ENCODE data around the gene MAD1L1.

MAD1L1 gene

DNA sequence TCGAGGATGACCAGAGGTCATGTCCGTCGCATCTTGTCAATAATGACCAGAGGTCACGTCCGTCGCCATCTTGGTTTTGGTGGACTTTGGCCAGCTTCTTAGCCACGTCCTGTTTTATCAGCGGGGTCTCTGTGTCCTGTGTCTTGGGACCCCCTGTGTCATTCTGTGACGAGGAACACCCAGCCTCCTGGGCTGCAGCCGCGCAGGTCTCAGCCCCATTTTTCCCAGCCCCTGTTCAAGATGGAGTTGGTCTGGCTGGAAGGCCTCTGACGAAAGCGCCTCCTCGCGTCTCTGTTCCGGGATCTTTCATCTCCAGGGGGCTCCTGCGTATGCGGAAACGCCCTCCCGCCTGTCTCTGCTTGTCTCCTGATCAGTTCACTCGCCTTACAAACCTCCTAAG, 428.4 kb downstream of the MAD1L1 start:
- H3K18ac ChIP-seq (ENCODE audit: low read length), result no peak overlapping the region
- H4K91ac ChIP-seq (ENCODE audit: low read depth, low read length), result no peak overlapping the region
- no CpG with 5 or more reads among the region's 21 CpGs for WGBS (ENCODE audit: extremely low coverage, insufficient coverage, insufficient read length)
- H2BK120ac ChIP-seq (ENCODE audit: insufficient read depth, low read length, poor library complexity), result no peak overlapping the region
- H3K79me1 ChIP-seq (ENCODE audit: low read length), result no peaks in the 10 kb centered on the region
- no peaks in the 10 kb centered on the region for H3K36me3 ChIP-seq (ENCODE audit: control insufficient read depth in 1 of 2, insufficient read depth in 2 of 2, low read length in 2 of 2)
- no peak overlapping the region for H2BK5ac ChIP-seq (ENCODE audit: low read depth, low read length, poor library complexity)
- no peak overlapping the region for H3K23ac ChIP-seq (ENCODE audit: low read length)
- H4K8ac ChIP-seq (ENCODE audit: low read depth, low read length), result no peak overlapping the region
- no peak overlapping the region for H3K4ac ChIP-seq (ENCODE audit: low read depth, low read length)
- H4K12ac ChIP-seq (ENCODE audit: low read depth, low read length), result no peak overlapping the region
- H3K9ac ChIP-seq (ENCODE audit: low read length), result no peak overlapping the region
- H3K4me2 ChIP-seq (ENCODE audit: low read length), result no peak overlapping the region
- H3K27me3 ChIP-seq (ENCODE audit: insufficient read depth, low read length), result no peaks in the 10 kb centered on the region
- H3K27ac ChIP-seq (ENCODE audit: low read depth, low read length), result no peak overlapping the region
- no peak for DNase-seq
- H2AK5ac ChIP-seq (ENCODE audit: low read length), result no peak overlapping the region
- no peak overlapping the region for H2AFZ ChIP-seq (ENCODE audit: insufficient read depth, low read length, poor library complexity)
- no peaks in the 10 kb centered on the region for H3K79me2 ChIP-seq (ENCODE audit: control insufficient read depth, insufficient read depth, low read length, poor library complexity)
- no peak overlapping the region for H3K4me3 ChIP-seq (ENCODE audit: low read depth, low read length)
- H3K9me3 ChIP-seq (ENCODE audit: insufficient read depth, low read depth, low read length), result peaks cover 17% of the 10 kb centered on the region
- no peak overlapping the region for H2BK12ac ChIP-seq (ENCODE audit: low read length)
- H3K14ac ChIP-seq (ENCODE audit: low read length), result no peak overlapping the region
- peaks cover 0 to 4% of the 10 kb centered on the region in 2 experiments for H3K4me1 ChIP-seq (ENCODE audit: control insufficient read depth in 1 of 2, insufficient read depth in 2 of 2, low read length in 2 of 2)

DNA sequence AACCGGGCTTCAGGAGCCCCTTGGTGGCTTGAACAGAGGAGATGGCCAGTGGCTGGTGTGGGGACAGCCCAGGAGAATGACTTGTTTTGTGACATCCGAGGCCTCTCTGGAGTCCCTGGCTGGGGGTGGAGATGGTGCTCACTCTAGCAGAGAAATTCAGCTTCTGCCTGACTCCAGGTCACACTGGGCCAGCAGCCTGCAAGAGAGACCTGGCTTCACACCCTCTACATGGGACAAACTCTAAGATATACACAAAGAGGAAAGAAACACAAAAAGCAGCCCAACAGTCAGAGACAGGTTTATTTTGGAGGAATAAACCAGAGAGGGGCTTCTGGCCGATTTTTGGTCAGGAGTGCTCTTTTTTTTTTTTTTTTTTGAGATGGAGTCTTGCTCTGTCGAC, 429.8 kb downstream of the MAD1L1 start:
- H3K79me2 ChIP-seq (ENCODE audit: control insufficient read depth, insufficient read depth, low read length, poor library complexity), result no peaks in the 10 kb centered on the region
- no peak overlapping the region for H3K4ac ChIP-seq (ENCODE audit: low read depth, low read length)
- H2AFZ ChIP-seq (ENCODE audit: insufficient read depth, low read length, poor library complexity), result no peak overlapping the region
- H3K18ac ChIP-seq (ENCODE audit: low read length), result no peak overlapping the region
- H3K79me1 ChIP-seq (ENCODE audit: low read length), result no peaks in the 10 kb centered on the region
- H3K23ac ChIP-seq (ENCODE audit: low read length), result no peak overlapping the region
- H2BK12ac ChIP-seq (ENCODE audit: low read length), result no peak overlapping the region
- H3K27me3 ChIP-seq (ENCODE audit: insufficient read depth, low read length), result no peaks in the 10 kb centered on the region
- no peak for DNase-seq
- no peak overlapping the region for H3K4me3 ChIP-seq (ENCODE audit: low read depth, low read length)
- H2AK5ac ChIP-seq (ENCODE audit: low read length), result no peak overlapping the region
- no peak overlapping the region for H3K4me2 ChIP-seq (ENCODE audit: low read length)
- no CpG with 5 or more reads among the region's 4 CpGs for WGBS (ENCODE audit: extremely low coverage, insufficient coverage, insufficient read length)
- no peaks in the 10 kb centered on the region for H3K36me3 ChIP-seq (ENCODE audit: control insufficient read depth in 1 of 2, insufficient read depth in 2 of 2, low read length in 2 of 2)
- H2BK120ac ChIP-seq (ENCODE audit: insufficient read depth, low read length, poor library complexity), result no peak overlapping the region
- H3K27ac ChIP-seq (ENCODE audit: low read depth, low read length), result no peak overlapping the region
- peaks cover 0 to 4% of the 10 kb centered on the region in 2 experiments for H3K4me1 ChIP-seq (ENCODE audit: control insufficient read depth in 1 of 2, insufficient read depth in 2 of 2, low read length in 2 of 2)
- H3K9me3 ChIP-seq (ENCODE audit: insufficient read depth, low read depth, low read length), result peaks cover 18% of the 10 kb centered on the region
- H3K9ac ChIP-seq (ENCODE audit: low read length), result no peak overlapping the region
- no peak overlapping the region for H2BK5ac ChIP-seq (ENCODE audit: low read depth, low read length, poor library complexity)
- H4K12ac ChIP-seq (ENCODE audit: low read depth, low read length), result no peak overlapping the region
- H4K8ac ChIP-seq (ENCODE audit: low read depth, low read length), result no peak overlapping the region
- H3K14ac ChIP-seq (ENCODE audit: low read length), result no peak overlapping the region
- H4K91ac ChIP-seq (ENCODE audit: low read depth, low read length), result no peak overlapping the region

DNA sequence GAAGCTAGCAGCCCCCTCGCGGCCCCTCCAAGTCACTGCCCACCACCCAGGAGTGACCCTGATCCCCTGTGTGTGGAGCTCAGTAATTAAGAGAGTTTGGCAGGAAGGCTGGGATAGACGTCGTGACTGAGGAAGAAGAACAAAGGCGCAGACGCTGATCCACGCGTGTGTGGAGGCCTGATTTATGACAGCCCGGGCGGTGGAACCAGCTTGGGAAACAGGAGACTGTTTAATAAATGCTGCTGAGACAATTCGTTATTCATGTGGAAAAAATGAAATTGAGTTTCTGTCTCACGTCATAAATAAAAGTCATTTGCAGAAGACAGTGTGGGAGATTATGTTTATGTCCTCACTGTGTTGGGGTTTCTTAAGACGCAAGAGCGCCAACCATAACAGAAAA, 431.8 kb downstream of the MAD1L1 start:
- H3K23ac ChIP-seq (ENCODE audit: low read length), result no peak overlapping the region
- peaks cover 17% of the 10 kb centered on the region for H3K9me3 ChIP-seq (ENCODE audit: insufficient read depth, low read depth, low read length)
- H2BK5ac ChIP-seq (ENCODE audit: low read depth, low read length, poor library complexity), result no peak overlapping the region
- H2AFZ ChIP-seq (ENCODE audit: insufficient read depth, low read length, poor library complexity), result no peak overlapping the region
- H3K4me1 ChIP-seq (ENCODE audit: control insufficient read depth in 1 of 2, insufficient read depth in 2 of 2, low read length in 2 of 2), result peaks cover 0 to 4% of the 10 kb centered on the region in 2 experiments
- no peak overlapping the region for H2BK120ac ChIP-seq (ENCODE audit: insufficient read depth, low read length, poor library complexity)
- no peak overlapping the region for H4K12ac ChIP-seq (ENCODE audit: low read depth, low read length)
- H4K8ac ChIP-seq (ENCODE audit: low read depth, low read length), result no peak overlapping the region
- no peak overlapping the region for H3K4me2 ChIP-seq (ENCODE audit: low read length)
- no CpG with 5 or more reads among the region's 14 CpGs for WGBS (ENCODE audit: extremely low coverage, insufficient coverage, insufficient read length)
- H2BK12ac ChIP-seq (ENCODE audit: low read length), result no peak overlapping the region
- H3K9ac ChIP-seq (ENCODE audit: low read length), result no peak overlapping the region
- no peak overlapping the region for H3K18ac ChIP-seq (ENCODE audit: low read length)
- no peak overlapping the region for H3K14ac ChIP-seq (ENCODE audit: low read length)
- H4K91ac ChIP-seq (ENCODE audit: low read depth, low read length), result no peak overlapping the region
- no peak overlapping the region for H3K27ac ChIP-seq (ENCODE audit: low read depth, low read length)
- H2AK5ac ChIP-seq (ENCODE audit: low read length), result no peak overlapping the region
- H3K36me3 ChIP-seq (ENCODE audit: control insufficient read depth in 1 of 2, insufficient read depth in 2 of 2, low read length in 2 of 2), result no peaks in the 10 kb centered on the region
- H3K79me2 ChIP-seq (ENCODE audit: control insufficient read depth, insufficient read depth, low read length, poor library complexity), result no peaks in the 10 kb centered on the region
- H3K79me1 ChIP-seq (ENCODE audit: low read length), result no peaks in the 10 kb centered on the region
- no peaks in the 10 kb centered on the region for H3K27me3 ChIP-seq (ENCODE audit: insufficient read depth, low read length)
- DNase-seq, result no peak
- no peak overlapping the region for H3K4me3 ChIP-seq (ENCODE audit: low read depth, low read length)
- H3K4ac ChIP-seq (ENCODE audit: low read depth, low read length), result no peak overlapping the region

DNA sequence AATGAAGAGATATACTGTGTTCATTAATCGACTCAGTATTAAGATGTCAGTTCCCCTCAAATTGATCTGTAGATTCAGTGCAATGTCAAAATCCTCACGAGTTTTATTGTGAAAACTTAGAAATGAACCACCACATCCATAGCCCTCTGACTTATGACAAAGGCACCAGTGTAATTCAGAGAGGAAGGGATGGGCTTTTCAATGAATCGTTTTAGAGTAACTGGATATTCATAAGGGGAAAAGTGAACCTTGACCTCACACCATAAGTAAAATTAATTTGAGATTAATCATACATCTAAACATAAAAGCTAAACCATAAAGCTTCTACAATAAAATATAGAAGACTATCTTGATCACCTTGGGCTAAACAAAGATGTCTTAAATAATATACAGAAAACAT, 434.6 kb downstream of the MAD1L1 start:
- H4K12ac ChIP-seq (ENCODE audit: low read depth, low read length), result no peak overlapping the region
- no peak overlapping the region for H2AFZ ChIP-seq (ENCODE audit: insufficient read depth, low read length, poor library complexity)
- H3K9me3 ChIP-seq (ENCODE audit: insufficient read depth, low read depth, low read length), result peaks cover 20% of the 10 kb centered on the region
- no peak overlapping the region for H3K18ac ChIP-seq (ENCODE audit: low read length)
- no peak overlapping the region for H2BK5ac ChIP-seq (ENCODE audit: low read depth, low read length, poor library complexity)
- no peak overlapping the region for H2BK12ac ChIP-seq (ENCODE audit: low read length)
- H3K27me3 ChIP-seq (ENCODE audit: insufficient read depth, low read length), result no peaks in the 10 kb centered on the region
- H3K14ac ChIP-seq (ENCODE audit: low read length), result no peak overlapping the region
- no peak overlapping the region for H3K4ac ChIP-seq (ENCODE audit: low read depth, low read length)
- no peak for DNase-seq
- H3K36me3 ChIP-seq (ENCODE audit: control insufficient read depth in 1 of 2, insufficient read depth in 2 of 2, low read length in 2 of 2), result no peaks in the 10 kb centered on the region
- no peaks in the 10 kb centered on the region for H3K4me1 ChIP-seq (ENCODE audit: control insufficient read depth in 1 of 2, insufficient read depth in 2 of 2, low read length in 2 of 2)
- H3K79me1 ChIP-seq (ENCODE audit: low read length), result no peaks in the 10 kb centered on the region
- H3K27ac ChIP-seq (ENCODE audit: low read depth, low read length), result no peak overlapping the region
- H2AK5ac ChIP-seq (ENCODE audit: low read length), result no peak overlapping the region
- no CpG with 5 or more reads among the region's 3 CpGs for WGBS (ENCODE audit: extremely low coverage, insufficient coverage, insufficient read length)
- H2BK120ac ChIP-seq (ENCODE audit: insufficient read depth, low read length, poor library complexity), result no peak overlapping the region
- H4K91ac ChIP-seq (ENCODE audit: low read depth, low read length), result no peak overlapping the region
- no peak overlapping the region for H3K9ac ChIP-seq (ENCODE audit: low read length)
- no peaks in the 10 kb centered on the region for H3K79me2 ChIP-seq (ENCODE audit: control insufficient read depth, insufficient read depth, low read length, poor library complexity)
- H3K4me3 ChIP-seq (ENCODE audit: low read depth, low read length), result no peak overlapping the region
- no peak overlapping the region for H4K8ac ChIP-seq (ENCODE audit: low read depth, low read length)
- no peak overlapping the region for H3K23ac ChIP-seq (ENCODE audit: low read length)
- no peak overlapping the region for H3K4me2 ChIP-seq (ENCODE audit: low read length)

All from trophoblast cell (in vitro differentiated cells and primary cell).